Body of pancreas (tissue), 4 donors: ENCODE measurements around the gene PHF21B.

Experiments used
- CTCF ChIP-seq, 7 experiments: fragments of 450-650 bp in 4 of 7; fragments of 200-600 bp in 3 of 7; sonication (generic) in 3 of 7; IDR thresholded peaks; one replicate each; pipeline ENCODE4 v1.5.1; 2016 to 2019; ENCODE audit warnings: antibody characterized with exemption in 7 of 7
- POLR2A ChIP-seq, 3 donors: fragments of 450-650 bp; IDR thresholded peaks; one replicate each; pipeline ENCODE4 v1.6.1; 2016; ENCODE audit warnings: antibody characterized with exemption in 3 of 3, mild to moderate bottlenecking in 2 of 3

DNA sequence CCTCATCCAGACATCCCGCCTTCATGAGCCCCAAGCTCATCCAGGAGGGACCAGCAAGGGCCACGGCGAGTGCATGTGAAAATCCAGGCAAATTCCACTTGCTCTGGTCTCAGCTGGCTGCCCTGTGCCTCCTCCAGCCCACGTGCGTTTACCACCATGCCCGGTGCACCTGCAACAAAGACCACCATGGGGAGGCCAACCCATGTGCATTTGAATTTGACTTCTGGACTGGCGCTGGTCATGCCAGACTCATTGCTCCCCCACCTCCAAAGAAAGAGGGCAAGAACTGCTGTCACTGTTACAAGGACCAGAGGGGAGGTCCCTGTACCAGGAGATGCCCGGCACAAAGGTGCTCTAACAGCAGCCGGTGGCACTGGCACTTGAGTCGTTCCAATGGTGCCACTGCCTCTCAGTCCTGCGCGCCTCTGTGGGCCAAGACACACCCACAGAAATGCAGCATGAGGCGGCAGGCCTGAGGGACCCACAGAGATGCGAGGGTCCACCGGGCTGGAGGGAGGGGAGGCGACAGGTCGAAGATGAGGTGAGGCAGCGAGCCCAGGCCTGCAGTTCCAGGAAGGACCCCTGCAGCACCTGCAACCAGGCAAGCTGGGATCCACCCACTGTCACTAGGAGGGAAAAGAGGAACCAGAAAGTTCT, 80.3 kb downstream of the PHF21B start:
- TF ChIP-seq CTCF (IDR thresholded peaks at IDR 0.05): no peak
- no peak for TF ChIP-seq POLR2A (IDR thresholded peaks at IDR 0.05)
